Measurements from ENCODE around the gene TP53.
"Not testable (repeated sequence)": the region's sequence is repeated elsewhere in the genome, so short reads cannot be mapped to it uniquely, and the experiment has no call there.

TP53 gene

GRCh38 chr17:7631398-7632380 is 55.6 kb downstream of the TP53 start:
- no peak for TF ChIP-seq CTCF (IDR thresholded peaks at IDR 0.05; ENCODE audit: insufficient read depth, low read depth, low read length, missing control alignments)
- DNase-seq (ENCODE audit: low read depth) = no peak
- H3K4me3 ChIP-seq (ENCODE audit: low read depth, low read length) = no peak overlapping the region

GRCh38 chr17:7629939-7630571 is 57.2 kb downstream of the TP53 start, which contains the start of gene SHBG:
Gene SHBG, plus strand, starts transcription at chr17:7630135. Its CDS starts 38 bp downstream, at chr17:7630173.
- no peak within 1 kb of the TSS for H3K4me3 ChIP-seq (ENCODE audit: low read depth, low read length)
- DNase-seq (ENCODE audit: low read depth) = no peak
- TF ChIP-seq CTCF (IDR thresholded peaks at IDR 0.05; ENCODE audit: insufficient read depth, low read depth, low read length, missing control alignments) = no peak

GRCh38 chr17:7627250-7628121 is 59.8 kb downstream of the TP53 start, which contains the start of gene SAT2:
Gene SAT2, minus strand, starts transcription at chr17:7627821. Its CDS starts 186 bp downstream, at chr17:7627635.
- no peak for TF ChIP-seq CTCF (IDR thresholded peaks at IDR 0.05; ENCODE audit: insufficient read depth, low read depth, low read length, missing control alignments)
- DNase-seq (ENCODE audit: low read depth) = peak; percentile 95
- H3K4me3 ChIP-seq (ENCODE audit: low read depth, low read length) = peak within 1 kb of the TSS; percentile 76

- no peak for DNase-seq (ENCODE audit: low read depth)
- no peak for TF ChIP-seq CTCF (IDR thresholded peaks at IDR 0.05; ENCODE audit: insufficient read depth, low read depth, low read length, missing control alignments)
Observed at GRCh38 chr17:7626956-7627249, 60.4 kb downstream of the TP53 start.

GRCh38 chr17:7626307-7626706 is 61.0 kb downstream of the TP53 start:
- DNase-seq (ENCODE audit: low read depth) = no peak
- TF ChIP-seq CTCF (IDR thresholded peaks at IDR 0.05; ENCODE audit: insufficient read depth, low read depth, low read length, missing control alignments) = no peak
- no peak overlapping the region for H3K4me3 ChIP-seq (ENCODE audit: low read depth, low read length)

More at GRCh38 chr17:7626956-7627249, 60.4 kb downstream of the TP53 start:
- peak overlapping the region; percentile 76 for H3K4me3 ChIP-seq (ENCODE audit: low read depth, low read length)

GRCh38 chr17:7625749-7626148 is 61.5 kb downstream of the TP53 start:
- not testable (repeated sequence) for H3K4me3 ChIP-seq (ENCODE audit: low read depth, low read length); DNase-seq (ENCODE audit: low read depth)

All from GM12865 (cell line).